ENCODE data around the gene LONRF3. TPM values are rescaled to one million over a fixed set of nuclear protein-coding genes. Genes with fewer than 3 reads are reported as not detected.

Gene LONRF3
- polyA plus RNA-seq, 1 donor: 3.5 TPM

GRCh38 chrX:119036107-119037029 is 62.0 kb downstream of the LONRF3 start:
- DNase-seq (ENCODE audit: low read depth): no peak

DNA sequence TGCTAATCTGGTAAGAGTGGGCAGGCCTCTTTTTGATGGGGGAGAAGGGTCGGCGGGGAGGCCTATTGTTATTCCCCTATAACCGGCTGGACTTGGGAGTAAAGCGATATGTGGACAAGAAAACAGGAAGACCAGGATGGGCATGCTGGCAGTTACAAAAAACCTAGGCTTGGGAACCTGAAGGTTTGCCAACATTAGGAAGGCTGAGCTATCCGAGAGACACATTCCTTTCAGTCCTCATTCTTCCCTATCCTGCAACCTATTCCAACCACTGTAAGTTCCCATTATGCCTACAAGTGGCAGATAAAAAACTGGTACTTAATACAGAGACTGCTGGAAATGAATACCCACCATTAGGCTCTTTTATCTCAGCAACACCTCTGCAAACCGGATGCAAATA is 66.0 kb downstream of the LONRF3 start:
- DNase-seq (ENCODE audit: low read depth): no peak

DNA sequence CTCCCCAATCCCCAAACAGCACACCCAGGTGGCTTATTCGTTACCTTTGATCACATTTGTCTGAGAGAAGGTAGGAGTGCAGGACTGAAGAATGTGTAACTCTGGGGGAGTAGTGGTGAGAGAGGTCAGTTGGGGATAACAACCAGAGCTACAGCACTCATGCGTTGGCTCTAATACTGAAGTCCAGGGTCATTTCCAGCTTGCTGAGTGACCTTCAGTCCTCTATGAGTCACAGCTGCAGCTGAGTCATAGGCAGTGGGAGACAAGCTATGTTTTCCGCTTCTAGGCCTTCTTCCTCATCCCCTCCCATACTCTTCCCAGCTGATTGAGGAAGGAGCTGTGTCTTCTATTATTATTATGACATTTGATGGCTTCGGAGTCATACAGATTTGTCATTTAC is 66.8 kb downstream of the LONRF3 start:
- peak; percentile 4 for DNase-seq (ENCODE audit: low read depth)

DNA sequence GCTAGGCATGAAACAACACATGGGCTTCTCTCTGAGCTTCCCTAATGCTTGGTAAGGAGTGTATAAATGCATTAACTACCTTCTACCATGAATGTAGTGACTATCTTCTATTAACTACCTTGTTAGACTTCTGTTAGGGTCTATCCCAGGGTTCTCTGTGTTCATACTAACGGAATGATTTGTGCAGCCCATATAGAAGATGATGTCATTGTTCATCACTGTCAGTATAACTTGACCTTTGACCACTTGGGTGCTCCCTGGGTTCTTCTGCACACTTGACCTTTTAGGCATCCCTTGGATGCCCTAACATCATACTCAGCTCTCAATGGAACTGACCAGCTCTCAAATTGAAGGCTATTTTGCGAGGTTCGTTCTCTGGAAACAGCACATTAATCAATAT is 67.6 kb downstream of the LONRF3 start:
- no peak for DNase-seq (ENCODE audit: low read depth)

DNA sequence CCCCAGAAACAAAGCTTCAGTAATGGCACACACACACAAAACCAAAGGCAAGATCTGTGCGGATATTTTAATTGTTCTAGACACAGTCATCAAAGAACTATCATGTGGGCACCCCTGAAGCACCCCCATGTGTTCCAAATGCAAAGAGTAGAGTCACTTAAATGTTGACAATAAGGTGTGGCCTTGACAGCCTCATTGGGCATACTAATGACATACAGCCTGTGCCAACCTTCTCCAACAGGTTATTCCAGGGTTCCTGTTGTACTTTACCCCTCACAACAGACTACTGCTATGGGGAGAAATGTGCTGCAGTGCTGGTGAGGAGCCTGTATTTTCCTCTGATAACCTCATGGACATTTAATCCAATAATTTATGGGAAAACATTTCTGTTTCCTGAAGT is 68.6 kb downstream of the LONRF3 start:
- no peak for DNase-seq (ENCODE audit: low read depth)

GRCh38 chrX:119045884-119046283 is 71.5 kb downstream of the LONRF3 start:
- DNase-seq (ENCODE audit: low read depth): no peak

DNA sequence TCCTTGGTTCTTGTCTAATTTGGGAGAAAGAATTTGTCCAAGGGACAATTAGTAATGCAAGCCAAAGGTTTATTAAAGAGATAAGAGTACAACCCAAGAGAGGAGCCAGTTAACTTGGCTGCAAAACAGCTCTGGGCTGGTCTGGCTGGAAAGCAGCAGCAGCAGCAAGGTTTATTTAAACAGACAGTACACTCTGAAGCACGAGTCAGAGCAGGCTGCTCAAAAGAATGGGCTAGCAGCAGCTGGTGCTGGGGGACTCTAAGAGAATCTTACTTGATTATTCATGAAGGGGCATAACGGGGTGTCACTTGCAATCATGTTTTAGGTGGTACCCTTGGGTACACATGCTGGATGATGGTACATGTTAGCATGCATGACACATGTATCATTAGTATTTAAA is 81.3 kb downstream of the LONRF3 start:
- DNase-seq (ENCODE audit: low read depth): no peak

DNA sequence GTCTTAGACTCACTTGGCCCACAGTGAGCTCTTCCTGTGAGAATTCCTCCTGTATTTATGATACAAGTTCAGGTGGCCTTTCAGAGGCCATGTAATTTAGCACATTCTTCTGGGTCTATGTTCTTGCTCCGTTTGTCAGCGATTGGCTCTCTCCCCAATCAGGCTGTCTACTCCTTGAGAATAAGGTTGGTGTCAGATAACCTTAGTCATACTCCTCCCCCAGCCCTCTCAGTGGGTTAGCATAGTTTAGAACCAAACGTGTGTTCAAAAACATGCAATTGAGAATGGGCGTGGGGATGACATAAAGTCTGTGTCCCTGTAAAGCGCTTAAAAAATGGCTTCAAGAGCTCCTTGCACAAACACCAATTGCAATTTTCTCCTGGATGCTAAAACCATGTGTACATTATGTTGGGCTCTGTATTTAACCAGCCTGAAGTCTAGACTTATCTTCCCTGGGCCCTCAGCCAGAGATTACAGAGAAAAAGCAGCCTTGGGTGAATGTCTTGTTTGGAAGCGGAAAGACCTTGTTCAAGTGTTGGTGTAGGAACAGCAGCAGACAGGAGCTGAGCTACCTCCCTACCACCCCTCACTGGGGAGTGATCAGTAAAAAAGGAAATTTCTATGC is 88.4 kb downstream of the LONRF3 start:
- no peak for DNase-seq (ENCODE audit: low read depth)

DNA sequence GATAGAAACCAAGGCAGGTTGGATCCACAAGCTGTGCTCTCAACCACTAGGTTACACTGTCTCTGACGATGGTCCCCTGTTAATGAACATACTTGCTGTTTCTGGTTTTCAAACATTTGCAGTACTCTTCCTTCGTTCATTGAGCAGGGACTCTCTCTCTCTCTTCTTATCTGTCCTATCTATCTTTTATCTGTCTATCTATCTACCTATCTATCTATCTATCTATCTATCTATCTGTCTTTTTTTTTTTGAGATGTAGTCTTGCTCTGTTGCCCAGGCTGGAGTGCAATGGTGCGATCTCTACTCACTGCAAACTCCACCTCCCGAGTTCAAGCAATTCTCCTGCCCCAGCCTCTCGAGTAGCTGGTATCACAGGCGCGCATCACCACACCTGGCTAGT is 89.0 kb downstream of the LONRF3 start:
- no peak for DNase-seq (ENCODE audit: low read depth)

- peak; percentile 8 for DNase-seq (ENCODE audit: low read depth)
Observed at GRCh38 chrX:119067023-119067739, 92.8 kb downstream of the LONRF3 start.

Other genes starting within 250 kb of the LONRF3 start
- gene IL13RA1, start 247.0 kb upstream of the LONRF3 start, polyA plus RNA-seq (ENCODE audit: insufficient read length): 26.6 TPM
- gene ZCCHC12, start 150.8 kb upstream of the LONRF3 start, polyA plus RNA-seq (ENCODE audit: insufficient read length): 0.47 TPM
- gene CT47C1, start 98.4 kb downstream of the LONRF3 start, polyA plus RNA-seq (ENCODE audit: insufficient read length): not detected
- gene KIAA1210, start 153.2 kb downstream of the LONRF3 start, polyA plus RNA-seq (ENCODE audit: insufficient read length): 0.24 TPM